GM12878 (cell line): ENCODE measurements around the gene MAST3. TPM values are rescaled to one million over a fixed set of nuclear protein-coding genes. Genes with fewer than 3 reads are reported as not detected.

Source experiments
- ATAC-seq: fragments of 200-7000 bp; cut with Tn5 transposase; 3 replicates; pipeline ENCODE4 v1.9.1; 2020; ENCODE audit warnings: mild to moderate bottlenecking, moderate library complexity
- BruUV-seq: library from RNA; stranded (reverse); fragments of 400-500 nt; replicated peaks from 2 replicates; lab custom pipeline; 2021; lab: Mats Ljungman, UMichigan
- CTCF ChIA-PET: fragments of 300-600 bp; sonication (Branson Sonifier 250); formaldehyde crosslinking; extraction: SDS; loops from one replicate; lab custom pipeline; 2021; ENCODE audit warnings: inconsistent platforms; lab: Yijun Ruan, JAX
- POLR2A ChIA-PET: fragments of 350-600 bp; formaldehyde crosslinking; extraction: SDS; loops from one replicate; lab custom pipeline; 2021; ENCODE audit warnings: inconsistent platforms; lab: Charles Lee
- RAD21 ChIA-PET: fragments of 300-600 bp; sonication (Branson Sonifier 250); formaldehyde crosslinking; loops from one replicate; lab custom pipeline; 2023; ENCODE audit warnings: antibody characterized with exemption; ENCODE audit not compliant: unreplicated experiment; lab: Charles Lee
- SMC1A ChIA-PET: fragments of 300-600 bp; sonication (Branson Sonifier 250); formaldehyde crosslinking; loops from one replicate; lab custom pipeline; 2023; ENCODE audit not compliant: unreplicated experiment, uncharacterized antibody; lab: Charles Lee
- DNase-seq: peaks from one replicate; pipeline ENCODE4 v3.0.0-alpha.2; 2011; ENCODE audit warnings: low read depth, low spot score
- FAIRE-seq: peaks from 3 replicates; lab custom pipeline; 2011; peaks lifted over from hg19 to GRCh38; lab: Jason Lieb, UNC
- H2AFZ ChIP-seq: 2 replicates; pipeline ENCODE4 v1.6.0; 2011; ENCODE audit warnings: low read depth, low read length, control low read depth; ENCODE audit not compliant: control insufficient read depth
- H3K27ac ChIP-seq: 2 replicates; pipeline ENCODE4 v1.5.1; 2011; ENCODE audit warnings: control low read depth; ENCODE audit not compliant: control insufficient read depth, insufficient read depth
- H3K27me3 ChIP-seq, 2 experiments: replicated peaks in 1 of 2; 2 replicates each; pipeline versions ENCODE4 v1.6.0 to v1.6.1; 2011; ENCODE audit warnings: low read length in 1 of 2; ENCODE audit not compliant: control insufficient read depth in 2 of 2, insufficient read depth in 2 of 2
- H3K36me3 ChIP-seq, 2 experiments: 2 replicates each; pipeline ENCODE4 v1.5.1; 2011; ENCODE audit warnings: low read length in 1 of 2; ENCODE audit not compliant: control insufficient read depth in 2 of 2, insufficient read depth in 2 of 2
- H3K4me1 ChIP-seq: 2 replicates; pipeline ENCODE4 v1.6.1; 2011; ENCODE audit warnings: mild to moderate bottlenecking, low read length, moderate library complexity, mixed read lengths; ENCODE audit not compliant: control insufficient read depth, insufficient read depth
- H3K4me2 ChIP-seq: 2 replicates; pipeline ENCODE4 v1.6.0; 2011; ENCODE audit warnings: control low read depth; ENCODE audit not compliant: control insufficient read depth, insufficient read depth
- H3K4me3 ChIP-seq: fragments of 200-600 bp; sonication (generic); 2 replicates; pipeline ENCODE4 v1.5.1; 2016
- H3K79me2 ChIP-seq: 2 replicates; pipeline ENCODE4 v1.6.0; 2011; ENCODE audit warnings: low read length; ENCODE audit not compliant: control insufficient read depth, insufficient read depth
- H3K9ac ChIP-seq: 2 replicates; pipeline ENCODE4 v1.8.0; 2011; ENCODE audit warnings: low read length, control low read depth, mixed read lengths; ENCODE audit not compliant: control insufficient read depth, insufficient read depth
- H3K9me3 ChIP-seq: replicated peaks from 3 replicates; pipeline ENCODE4 v1.5.1; 2011; ENCODE audit warnings: mild to moderate bottlenecking, low read length; ENCODE audit not compliant: control insufficient read depth, insufficient read depth
- H4K20me1 ChIP-seq: 2 replicates; pipeline ENCODE4 v1.6.0; 2011; ENCODE audit not compliant: control insufficient read depth, insufficient read depth
- CHD2 ChIP-seq: IDR thresholded peaks from 2 replicates; pipeline ENCODE4 v1.6.1; 2011; ENCODE audit warnings: low read depth, low read length, improper control_type of control experiment, borderline replicate concordance
- EP300 ChIP-seq, 2 experiments: fragments of 150-350 bp in 1 of 2; IDR thresholded peaks; 2 replicates each; pipeline ENCODE4 v1.6.1; 2011 to 2012; ENCODE audit warnings: low read depth in 2 of 2, low read length in 2 of 2, borderline replicate concordance in 1 of 2, improper control_type of control experiment in 1 of 2, inconsistent platforms in 1 of 2; ENCODE audit not compliant: control insufficient read depth in 1 of 2
- IKZF1 ChIP-seq: fragments of 450-650 bp; conservative IDR thresholded peaks from 2 replicates; pipeline ENCODE4 v1.6.1; 2017; ENCODE audit warnings: antibody characterized with exemption, mild to moderate bottlenecking
- POLR2A ChIP-seq: IDR thresholded peaks from 2 replicates; pipeline ENCODE4 v1.6.1; 2011; ENCODE audit warnings: low read depth, mild to moderate bottlenecking, low read length
- RAD51 ChIP-seq: fragments of 450-650 bp; IDR thresholded peaks from 2 replicates; pipeline ENCODE4 v1.6.1; 2016; ENCODE audit warnings: moderate library complexity, mild to moderate bottlenecking, inconsistent platforms
- ZBED1 ChIP-seq: IDR thresholded peaks from 2 replicates; pipeline ENCODE4 v1.6.1; 2016; ENCODE audit warnings: borderline replicate concordance
- ZNF207 ChIP-seq: fragments of 450-650 bp; IDR thresholded peaks from 2 replicates; pipeline ENCODE4 v1.6.1; 2014; ENCODE audit warnings: antibody characterized with exemption, mild to moderate bottlenecking, borderline replicate concordance
- WGBS: methylation state at CpG from one replicate; pipeline ENCODE4 v1.1.6; 2016; ENCODE audit warnings: low lambda C conversion rate; ENCODE audit not compliant: insufficient replicate concordance, insufficient coverage; ENCODE audit errors: missing lambda C conversion rate; 5-methylcytosine and 5-hydroxymethylcytosine counted together
- in situ Hi-C: fragments of 300-500 bp; cut with MboI; formaldehyde crosslinking; loops from 9 replicates; pipeline ENCODE4 v1.14.3; 2018; ENCODE audit warnings: mixed read lengths
- intact Hi-C: fragments of 100-400 bp; cut with micrococcal nuclease; formaldehyde crosslinking; loops from one replicate; pipeline ENCODE4 v1.14.2; 2022; ENCODE audit not compliant: unreplicated experiment
- polyA plus RNA-seq, 11 experiments: library from polyadenylated mRNA; depleted of rRNA in 4 of 11; unstranded in 6 of 11; stranded (reverse) in 5 of 11; fragments of >200 nt; fragmentation: Nextera tagmentation in 4 of 11; fragmentation: Illumina TruSeq in 1 of 11; extraction: Ambion mirVana in 4 of 11; extraction: Trizol in 1 of 11; gene quantifications; 1 replicate in 1 of 11; 2 replicates in 10 of 11; pipeline versions ENCODE4 v1.2.1 to v1.2.3, GENCODE V29; 2011 to 2016; ENCODE audit warnings: inconsistent platforms in 2 of 11, missing spikeins in 2 of 11, low read depth in 1 of 11
- total RNA-seq, 4 experiments: library from RNA; depleted of rRNA in 3 of 4; stranded (reverse); fragments of >200 nt in 3 of 4; fragmentation: Illumina TruSeq in 1 of 4; extraction: Trizol in 1 of 4; gene quantifications; 2 replicates each; pipeline versions ENCODE4 v1.2.1 to v1.2.3, GENCODE V29; 2013 to 2021
- TF ChIP-seq, protein P1 (sequence below): fragments of 150-350 bp; IDR thresholded peaks from 2 replicates; pipeline ENCODE4 v1.6.1; 2016; ENCODE audit warnings: low read depth, low read length

Gene MAST3
- total and polyA plus RNA-seq, 10 of the 15 experiments (the other 5 are each of a cell fraction or from before 2014, with no cell fraction given), result 3.0 to 22.2 (median 7.5) TPM

DNA sequence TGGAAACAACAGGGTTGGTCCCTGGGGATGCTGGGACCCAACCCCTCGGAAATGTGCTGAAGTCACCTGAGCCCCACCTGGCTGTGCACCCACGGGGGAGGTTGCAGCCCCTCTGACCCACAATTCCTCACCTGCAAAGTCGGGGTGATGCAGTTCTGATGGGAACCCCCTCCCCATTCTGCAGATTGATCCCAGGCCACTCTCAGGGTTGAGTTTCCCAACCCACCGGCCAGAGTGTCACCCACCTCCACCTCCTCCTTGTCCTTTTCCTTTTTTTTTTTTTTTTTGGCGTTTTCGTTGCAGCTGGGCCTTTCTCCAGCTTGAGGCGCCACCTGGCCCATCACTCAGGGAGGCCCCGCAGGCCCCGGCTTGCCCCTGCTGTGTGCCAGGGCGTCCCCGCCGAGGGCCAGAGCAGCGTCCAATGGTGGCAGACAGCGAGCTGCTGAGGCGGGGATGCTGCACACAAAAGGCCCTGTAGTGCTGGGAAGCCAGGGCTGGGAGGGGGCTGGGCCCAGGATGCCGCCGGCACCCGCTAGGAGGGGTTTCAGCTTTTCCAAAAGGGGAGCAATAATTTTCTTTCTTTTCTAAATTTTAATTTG is 60.0 kb downstream of the MAST3 start:
- ChIA-PET SMC1A (no interaction called here), RAD21 (interaction anchor here (0.6 to 0.9 kb wide), 2 partner anchors 99 to 171 kb away, joined by 3 to 4 read pairs; no protein-coding TSS in a partner anchor), CTCF (interaction anchor here (0.6 to 1.5 kb wide), 3 partner anchors 11 to 93 kb away, joined by 3 to 8 read pairs (median 3); no protein-coding TSS in a partner anchor), POLR2A (no interaction called here)
- FAIRE-seq (no peak), ATAC-seq (no peak), DNase-seq (no peak)
- H2AFZ ChIP-seq, result no peak overlapping the region
- BruUV-seq, result TSS peak; percentile 56
- 75% methylated on average over 16 of the region's 18 CpGs for WGBS
- no peak overlapping the region for H3K27ac ChIP-seq
- no peaks in the 10 kb centered on the region for H3K27me3 ChIP-seq
- no peaks in the 10 kb centered on the region for H3K9me3 ChIP-seq
- H3K36me3 ChIP-seq, result peaks cover 5 to 6% of the 10 kb centered on the region in 2 experiments; a peak in 3 of 4 replicates
- no peak overlapping the region for H3K9ac ChIP-seq
- TF ChIP-seq ZNF207 (no peak), CHD2 (no peak), POLR2A (no peak), RAD51 (no peak), IKZF1 (no peak), ZBED1 (no peak), EP300 (IDR thresholded peaks at IDR 0.05; ENCODE audit: borderline replicate concordance in 1 of 2, control insufficient read depth in 1 of 2, low read depth in 2 of 2, low read length in 2 of 2) (no peak)
- TF ChIP-seq, protein P1, sequence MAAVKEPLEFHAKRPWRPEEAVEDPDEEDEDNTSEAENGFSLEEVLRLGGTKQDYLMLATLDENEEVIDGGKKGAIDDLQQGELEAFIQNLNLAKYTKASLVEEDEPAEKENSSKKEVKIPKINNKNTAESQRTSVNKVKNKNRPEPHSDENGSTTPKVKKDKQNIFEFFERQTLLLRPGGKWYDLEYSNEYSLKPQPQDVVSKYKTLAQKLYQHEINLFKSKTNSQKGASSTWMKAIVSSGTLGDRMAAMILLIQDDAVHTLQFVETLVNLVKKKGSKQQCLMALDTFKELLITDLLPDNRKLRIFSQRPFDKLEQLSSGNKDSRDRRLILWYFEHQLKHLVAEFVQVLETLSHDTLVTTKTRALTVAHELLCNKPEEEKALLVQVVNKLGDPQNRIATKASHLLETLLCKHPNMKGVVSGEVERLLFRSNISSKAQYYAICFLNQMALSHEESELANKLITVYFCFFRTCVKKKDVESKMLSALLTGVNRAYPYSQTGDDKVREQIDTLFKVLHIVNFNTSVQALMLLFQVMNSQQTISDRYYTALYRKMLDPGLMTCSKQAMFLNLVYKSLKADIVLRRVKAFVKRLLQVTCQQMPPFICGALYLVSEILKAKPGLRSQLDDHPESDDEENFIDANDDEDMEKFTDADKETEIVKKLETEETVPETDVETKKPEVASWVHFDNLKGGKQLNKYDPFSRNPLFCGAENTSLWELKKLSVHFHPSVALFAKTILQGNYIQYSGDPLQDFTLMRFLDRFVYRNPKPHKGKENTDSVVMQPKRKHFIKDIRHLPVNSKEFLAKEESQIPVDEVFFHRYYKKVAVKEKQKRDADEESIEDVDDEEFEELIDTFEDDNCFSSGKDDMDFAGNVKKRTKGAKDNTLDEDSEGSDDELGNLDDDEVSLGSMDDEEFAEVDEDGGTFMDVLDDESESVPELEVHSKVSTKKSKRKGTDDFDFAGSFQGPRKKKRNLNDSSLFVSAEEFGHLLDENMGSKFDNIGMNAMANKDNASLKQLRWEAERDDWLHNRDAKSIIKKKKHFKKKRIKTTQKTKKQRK, result no peak
- in situ Hi-C loops, result no loop called here
- no peaks in the 10 kb centered on the region for H4K20me1 ChIP-seq
- H3K4me3 ChIP-seq, result no peak overlapping the region
- intact Hi-C loops, result no loop called here
- H3K4me2 ChIP-seq, result no peak overlapping the region
- peaks cover 13% of the 10 kb centered on the region for H3K4me1 ChIP-seq
- H3K79me2 ChIP-seq, result peaks cover 11% of the 10 kb centered on the region
